GM12878 (cell line): ENCODE results near the gene ARHGEF17. TPM values are rescaled to one million over a fixed set of nuclear protein-coding genes. Genes with fewer than 3 reads are reported as not detected.

Experiments used
- ATAC-seq: fragments of 200-7000 bp; cut with Tn5 transposase; 3 replicates; pipeline ENCODE4 v1.9.1; 2020; ENCODE audit warnings: mild to moderate bottlenecking, moderate library complexity
- BruUV-seq: library from RNA; stranded (reverse); fragments of 400-500 nt; replicated peaks from 2 replicates; lab custom pipeline; 2021; lab: Mats Ljungman, UMichigan
- CTCF ChIA-PET: fragments of 300-600 bp; sonication (Branson Sonifier 250); formaldehyde crosslinking; extraction: SDS; loops from one replicate; lab custom pipeline; 2021; ENCODE audit warnings: inconsistent platforms; lab: Yijun Ruan, JAX
- POLR2A ChIA-PET: fragments of 350-600 bp; formaldehyde crosslinking; extraction: SDS; loops from one replicate; lab custom pipeline; 2021; ENCODE audit warnings: inconsistent platforms; lab: Charles Lee
- RAD21 ChIA-PET: fragments of 300-600 bp; sonication (Branson Sonifier 250); formaldehyde crosslinking; loops from one replicate; lab custom pipeline; 2023; ENCODE audit warnings: antibody characterized with exemption; ENCODE audit not compliant: unreplicated experiment; lab: Charles Lee
- SMC1A ChIA-PET: fragments of 300-600 bp; sonication (Branson Sonifier 250); formaldehyde crosslinking; loops from one replicate; lab custom pipeline; 2023; ENCODE audit not compliant: unreplicated experiment, uncharacterized antibody; lab: Charles Lee
- DNase-seq: peaks from one replicate; pipeline ENCODE4 v3.0.0-alpha.2; 2011; ENCODE audit warnings: low read depth, low spot score
- FAIRE-seq: peaks from 3 replicates; lab custom pipeline; 2011; peaks lifted over from hg19 to GRCh38; lab: Jason Lieb, UNC
- H2AFZ ChIP-seq: 2 replicates; pipeline ENCODE4 v1.6.0; 2011; ENCODE audit warnings: low read depth, low read length, control low read depth; ENCODE audit not compliant: control insufficient read depth
- H3K27ac ChIP-seq: 2 replicates; pipeline ENCODE4 v1.5.1; 2011; ENCODE audit warnings: control low read depth; ENCODE audit not compliant: control insufficient read depth, insufficient read depth
- H3K27me3 ChIP-seq, 2 experiments: replicated peaks in 1 of 2; 2 replicates each; pipeline versions ENCODE4 v1.6.0 to v1.6.1; 2011; ENCODE audit warnings: low read length in 1 of 2; ENCODE audit not compliant: control insufficient read depth in 2 of 2, insufficient read depth in 2 of 2
- H3K36me3 ChIP-seq, 2 experiments: 2 replicates each; pipeline ENCODE4 v1.5.1; 2011; ENCODE audit warnings: low read length in 1 of 2; ENCODE audit not compliant: control insufficient read depth in 2 of 2, insufficient read depth in 2 of 2
- H3K4me1 ChIP-seq: 2 replicates; pipeline ENCODE4 v1.6.1; 2011; ENCODE audit warnings: mild to moderate bottlenecking, low read length, moderate library complexity, mixed read lengths; ENCODE audit not compliant: control insufficient read depth, insufficient read depth
- H3K4me2 ChIP-seq: 2 replicates; pipeline ENCODE4 v1.6.0; 2011; ENCODE audit warnings: control low read depth; ENCODE audit not compliant: control insufficient read depth, insufficient read depth
- H3K4me3 ChIP-seq: fragments of 200-600 bp; sonication (generic); 2 replicates; pipeline ENCODE4 v1.5.1; 2016
- H3K79me2 ChIP-seq: 2 replicates; pipeline ENCODE4 v1.6.0; 2011; ENCODE audit warnings: low read length; ENCODE audit not compliant: control insufficient read depth, insufficient read depth
- H3K9ac ChIP-seq: 2 replicates; pipeline ENCODE4 v1.8.0; 2011; ENCODE audit warnings: low read length, control low read depth, mixed read lengths; ENCODE audit not compliant: control insufficient read depth, insufficient read depth
- H3K9me3 ChIP-seq: replicated peaks from 3 replicates; pipeline ENCODE4 v1.5.1; 2011; ENCODE audit warnings: mild to moderate bottlenecking, low read length; ENCODE audit not compliant: control insufficient read depth, insufficient read depth
- H4K20me1 ChIP-seq: 2 replicates; pipeline ENCODE4 v1.6.0; 2011; ENCODE audit not compliant: control insufficient read depth, insufficient read depth
- CREB1 ChIP-seq: IDR thresholded peaks from 2 replicates; pipeline ENCODE4 v1.6.1; 2012; ENCODE audit warnings: low read depth, mild to moderate bottlenecking, inconsistent platforms
- EED ChIP-seq: sonication (generic); IDR thresholded peaks from 2 replicates; pipeline ENCODE4 v1.6.1; 2016; ENCODE audit warnings: antibody characterized with exemption, low read depth
- ETV6 ChIP-seq, 2 experiments: fragments of 450-650 bp in 1 of 2; IDR thresholded peaks in 1 of 2; conservative IDR thresholded peaks in 1 of 2; 2 replicates each; pipeline ENCODE4 v1.6.1; 2014; ENCODE audit warnings: antibody characterized with exemption in 1 of 2, borderline replicate concordance in 1 of 2, low read depth in 1 of 2, mild to moderate bottlenecking in 1 of 2, moderate library complexity in 1 of 2
- GATAD2B ChIP-seq: fragments of 450-650 bp; conservative IDR thresholded peaks from 2 replicates; pipeline ENCODE4 v1.6.1; 2017; ENCODE audit warnings: low read depth, mild to moderate bottlenecking, moderate library complexity
- KLF5 ChIP-seq: fragments of 450-650 bp; IDR thresholded peaks from 2 replicates; pipeline ENCODE4 v1.6.1; 2014; ENCODE audit warnings: mild to moderate bottlenecking; ENCODE audit not compliant: partially characterized antibody
- MEF2B ChIP-seq: fragments of 450-650 bp; IDR thresholded peaks from 2 replicates; pipeline ENCODE4 v1.6.1; 2018; ENCODE audit warnings: mild to moderate bottlenecking, moderate library complexity; ENCODE audit not compliant: partially characterized antibody, poor library complexity, severe bottlenecking
- RAD21 ChIP-seq: IDR thresholded peaks from 2 replicates; pipeline ENCODE4 v1.6.1; 2011; ENCODE audit warnings: mild to moderate bottlenecking, low read depth, low read length, moderate library complexity; ENCODE audit not compliant: insufficient read depth
- SMAD1 ChIP-seq: fragments of 450-650 bp; IDR thresholded peaks from 2 replicates; pipeline ENCODE4 v1.6.1; 2018; ENCODE audit warnings: mild to moderate bottlenecking, low read depth; ENCODE audit not compliant: partially characterized antibody
- SMARCA5 ChIP-seq: fragments of 450-650 bp; IDR thresholded peaks from 2 replicates; pipeline ENCODE4 v1.6.1; 2017; ENCODE audit warnings: mild to moderate bottlenecking
- SMC3 ChIP-seq: IDR thresholded peaks from 2 replicates; pipeline ENCODE4 v1.6.1; 2011; ENCODE audit warnings: low read length, improper control_type of control experiment, borderline replicate concordance
- TARDBP ChIP-seq: IDR thresholded peaks from 2 replicates; pipeline ENCODE4 v1.6.1; 2016; ENCODE audit warnings: borderline replicate concordance
- WRNIP1 ChIP-seq: IDR thresholded peaks from 2 replicates; pipeline ENCODE4 v1.6.1; 2011; ENCODE audit warnings: low read depth, low read length, improper control_type of control experiment, borderline replicate concordance
- YY1 ChIP-seq: IDR thresholded peaks from 2 replicates; pipeline ENCODE4 v1.6.1; 2011; ENCODE audit warnings: low read depth, mild to moderate bottlenecking, low read length
- ZNF24 ChIP-seq: fragments of 450-650 bp; IDR thresholded peaks from 2 replicates; pipeline ENCODE4 v1.6.1; 2017; ENCODE audit warnings: antibody characterized with exemption, mild to moderate bottlenecking
- WGBS: methylation state at CpG from one replicate; pipeline ENCODE4 v1.1.6; 2016; ENCODE audit warnings: low lambda C conversion rate; ENCODE audit not compliant: insufficient replicate concordance, insufficient coverage; ENCODE audit errors: missing lambda C conversion rate; 5-methylcytosine and 5-hydroxymethylcytosine counted together
- in situ Hi-C: fragments of 300-500 bp; cut with MboI; formaldehyde crosslinking; loops from 9 replicates; pipeline ENCODE4 v1.14.3; 2018; ENCODE audit warnings: mixed read lengths
- intact Hi-C: fragments of 100-400 bp; cut with micrococcal nuclease; formaldehyde crosslinking; loops from one replicate; pipeline ENCODE4 v1.14.2; 2022; ENCODE audit not compliant: unreplicated experiment
- polyA plus RNA-seq, 11 experiments: library from polyadenylated mRNA; depleted of rRNA in 4 of 11; unstranded in 6 of 11; stranded (reverse) in 5 of 11; fragments of >200 nt; fragmentation: Nextera tagmentation in 4 of 11; fragmentation: Illumina TruSeq in 1 of 11; extraction: Ambion mirVana in 4 of 11; extraction: Trizol in 1 of 11; gene quantifications; 1 replicate in 1 of 11; 2 replicates in 10 of 11; pipeline versions ENCODE4 v1.2.1 to v1.2.3, GENCODE V29; 2011 to 2016; ENCODE audit warnings: inconsistent platforms in 2 of 11, missing spikeins in 2 of 11, low read depth in 1 of 11
- total RNA-seq, 4 experiments: library from RNA; depleted of rRNA in 3 of 4; stranded (reverse); fragments of >200 nt in 3 of 4; fragmentation: Illumina TruSeq in 1 of 4; extraction: Trizol in 1 of 4; gene quantifications; 2 replicates each; pipeline versions ENCODE4 v1.2.1 to v1.2.3, GENCODE V29; 2013 to 2021
- TF ChIP-seq, protein P1 (sequence below): IDR thresholded peaks from 2 replicates; pipeline ENCODE4 v1.6.1; 2011; ENCODE audit warnings: mild to moderate bottlenecking, low read depth, low read length, moderate library complexity; ENCODE audit not compliant: insufficient replicate concordance
- TF ChIP-seq, protein P2 (sequence below): fragments of 450-650 bp; IDR thresholded peaks from 2 replicates; pipeline ENCODE4 v1.6.1; 2017; ENCODE audit warnings: low read depth, mild to moderate bottlenecking, moderate library complexity
- TF ChIP-seq, protein P3 (sequence below), 3 experiments: IDR thresholded peaks in 2 of 3; conservative IDR thresholded peaks in 1 of 3; 2 replicates each; pipeline ENCODE4 v1.5.1; 2011; ENCODE audit warnings: low read depth in 3 of 3, low read length in 3 of 3, mild to moderate bottlenecking in 3 of 3, control low read depth in 2 of 3, moderate library complexity in 2 of 3, inconsistent platforms in 1 of 3, mixed read lengths in 1 of 3; ENCODE audit not compliant: control insufficient read depth in 2 of 3, insufficient read depth in 1 of 3; ENCODE audit errors: extremely low read depth in 1 of 3

ARHGEF17 gene
- total and polyA plus RNA-seq, 10 of the 15 experiments (the other 5 are each of a cell fraction or from before 2014, with no cell fraction given), result 0.15 to 11.0 (median 1.7) TPM

DNA sequence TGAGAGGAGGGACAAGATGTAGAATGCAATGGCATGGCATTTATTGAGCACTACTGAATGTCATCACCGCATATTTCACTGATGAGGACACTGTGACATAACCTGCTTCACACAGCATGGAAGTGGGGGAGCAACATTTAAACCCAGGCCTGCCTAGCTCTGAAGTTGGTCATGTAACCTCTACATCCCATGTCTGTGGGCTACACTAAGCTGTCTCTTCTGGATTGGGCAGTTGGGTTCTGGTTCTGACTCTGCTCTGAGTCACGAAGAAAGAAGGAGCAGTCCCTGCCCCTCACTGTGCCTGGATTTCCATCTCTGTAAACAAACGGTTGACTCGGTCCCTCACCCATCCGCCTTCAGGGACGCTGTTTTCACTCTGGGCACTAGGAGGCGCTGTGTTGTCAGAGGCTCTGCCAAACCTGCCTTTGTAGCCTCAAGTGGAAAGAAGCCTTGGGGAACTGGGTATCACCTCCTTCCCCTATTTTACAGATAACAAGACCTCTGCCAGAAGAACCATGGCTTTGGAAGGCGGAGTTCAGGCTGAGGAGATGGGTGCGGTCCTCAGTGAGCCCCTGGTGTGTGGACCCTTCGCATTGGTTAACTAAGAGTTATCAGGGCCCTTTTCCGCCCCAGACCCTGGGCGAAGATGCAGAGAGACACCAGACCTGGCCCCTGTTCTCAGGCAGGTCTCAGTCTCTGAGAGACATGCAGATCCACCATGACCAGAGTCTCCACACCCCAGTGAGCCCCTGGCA, 12.7 kb upstream of the ARHGEF17 start:
- FAIRE-seq (peak; percentile 78), ATAC-seq (peak; percentile 92), DNase-seq (peak; percentile 31)
- H4K20me1 ChIP-seq, result no peaks in the 10 kb centered on the region
- ChIA-PET POLR2A (no interaction called here), CTCF (interaction anchor here (0.6 to 17.3 kb wide), 25 partner anchors 9 to 710 kb away, joined by 3 to 326 read pairs (median 4); partner anchors contain the start of gene ARHGEF17), RAD21 (interaction anchor here (1.0 to 2.5 kb wide), 5 partner anchors 11 to 365 kb away, joined by 3 to 30 read pairs (median 5); no protein-coding TSS in a partner anchor), SMC1A (interaction anchor here (0.8 to 2.2 kb wide), 9 partner anchors 11 to 109 kb away, joined by 3 to 24 read pairs (median 5); partner anchors contain the start of gene ARHGEF17)
- no peak overlapping the region for H3K27ac ChIP-seq
- H3K79me2 ChIP-seq, result no peaks in the 10 kb centered on the region
- H3K9ac ChIP-seq, result no peak overlapping the region
- WGBS, result 29% methylated on average over 12 of the region's 12 CpGs
- H3K27me3 ChIP-seq, result no peaks in the 10 kb centered on the region; a peak in 2 of 4 replicates
- H3K9me3 ChIP-seq, result no peaks in the 10 kb centered on the region
- H2AFZ ChIP-seq, result peak overlapping the region; percentile 45
- no peak overlapping the region for H3K4me3 ChIP-seq
- in situ Hi-C loops (no loop called here), intact Hi-C loops (loop anchor here (1.0 kb wide), 1 partner anchor 40 kb away; no protein-coding TSS in a partner anchor)
- no peaks in the 10 kb centered on the region for H3K4me1 ChIP-seq
- BruUV-seq, result no TSS peak
- H3K4me2 ChIP-seq, result no peak overlapping the region
- no peaks in the 10 kb centered on the region for H3K36me3 ChIP-seq
- TF ChIP-seq, protein P1, sequence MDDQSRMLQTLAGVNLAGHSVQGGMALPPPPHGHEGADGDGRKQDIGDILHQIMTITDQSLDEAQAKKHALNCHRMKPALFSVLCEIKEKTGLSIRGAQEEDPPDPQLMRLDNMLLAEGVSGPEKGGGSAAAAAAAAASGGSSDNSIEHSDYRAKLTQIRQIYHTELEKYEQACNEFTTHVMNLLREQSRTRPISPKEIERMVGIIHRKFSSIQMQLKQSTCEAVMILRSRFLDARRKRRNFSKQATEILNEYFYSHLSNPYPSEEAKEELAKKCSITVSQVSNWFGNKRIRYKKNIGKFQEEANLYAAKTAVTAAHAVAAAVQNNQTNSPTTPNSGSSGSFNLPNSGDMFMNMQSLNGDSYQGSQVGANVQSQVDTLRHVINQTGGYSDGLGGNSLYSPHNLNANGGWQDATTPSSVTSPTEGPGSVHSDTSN, result no peak
- TF ChIP-seq, protein P2, sequence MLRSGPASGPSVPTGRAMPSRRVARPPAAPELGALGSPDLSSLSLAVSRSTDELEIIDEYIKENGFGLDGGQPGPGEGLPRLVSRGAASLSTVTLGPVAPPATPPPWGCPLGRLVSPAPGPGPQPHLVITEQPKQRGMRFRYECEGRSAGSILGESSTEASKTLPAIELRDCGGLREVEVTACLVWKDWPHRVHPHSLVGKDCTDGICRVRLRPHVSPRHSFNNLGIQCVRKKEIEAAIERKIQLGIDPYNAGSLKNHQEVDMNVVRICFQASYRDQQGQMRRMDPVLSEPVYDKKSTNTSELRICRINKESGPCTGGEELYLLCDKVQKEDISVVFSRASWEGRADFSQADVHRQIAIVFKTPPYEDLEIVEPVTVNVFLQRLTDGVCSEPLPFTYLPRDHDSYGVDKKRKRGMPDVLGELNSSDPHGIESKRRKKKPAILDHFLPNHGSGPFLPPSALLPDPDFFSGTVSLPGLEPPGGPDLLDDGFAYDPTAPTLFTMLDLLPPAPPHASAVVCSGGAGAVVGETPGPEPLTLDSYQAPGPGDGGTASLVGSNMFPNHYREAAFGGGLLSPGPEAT, result no peak
- no peak for TF ChIP-seq KLF5
- TF ChIP-seq TARDBP, result no peak
- TF ChIP-seq RAD21, result peak; percentile 79
- no peak for TF ChIP-seq ZNF24
- no peak for TF ChIP-seq EED
- TF ChIP-seq MEF2B, result no peak
- TF ChIP-seq, protein P3, sequence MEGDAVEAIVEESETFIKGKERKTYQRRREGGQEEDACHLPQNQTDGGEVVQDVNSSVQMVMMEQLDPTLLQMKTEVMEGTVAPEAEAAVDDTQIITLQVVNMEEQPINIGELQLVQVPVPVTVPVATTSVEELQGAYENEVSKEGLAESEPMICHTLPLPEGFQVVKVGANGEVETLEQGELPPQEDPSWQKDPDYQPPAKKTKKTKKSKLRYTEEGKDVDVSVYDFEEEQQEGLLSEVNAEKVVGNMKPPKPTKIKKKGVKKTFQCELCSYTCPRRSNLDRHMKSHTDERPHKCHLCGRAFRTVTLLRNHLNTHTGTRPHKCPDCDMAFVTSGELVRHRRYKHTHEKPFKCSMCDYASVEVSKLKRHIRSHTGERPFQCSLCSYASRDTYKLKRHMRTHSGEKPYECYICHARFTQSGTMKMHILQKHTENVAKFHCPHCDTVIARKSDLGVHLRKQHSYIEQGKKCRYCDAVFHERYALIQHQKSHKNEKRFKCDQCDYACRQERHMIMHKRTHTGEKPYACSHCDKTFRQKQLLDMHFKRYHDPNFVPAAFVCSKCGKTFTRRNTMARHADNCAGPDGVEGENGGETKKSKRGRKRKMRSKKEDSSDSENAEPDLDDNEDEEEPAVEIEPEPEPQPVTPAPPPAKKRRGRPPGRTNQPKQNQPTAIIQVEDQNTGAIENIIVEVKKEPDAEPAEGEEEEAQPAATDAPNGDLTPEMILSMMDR (IDR thresholded peaks at IDR 0.05 in 2 of 3, conservative IDR thresholded peaks at IDR 0.05 in 1 of 3; ENCODE audit: control insufficient read depth in 2 of 3, extremely low read depth in 1 of 3, insufficient read depth in 1 of 3, low read depth in 3 of 3, low read length in 3 of 3), result peak; percentile 92 to 99 (median 98)
- TF ChIP-seq SMAD1, result no peak
- TF ChIP-seq SMARCA5, result peak; percentile 53; the same call in 1 of the 2 replicates
- TF ChIP-seq CREB1, result no peak
- TF ChIP-seq YY1, result peak; percentile 57; the same call in 1 of the 2 replicates
- TF ChIP-seq SMC3, result peak; percentile 83
- no peak for TF ChIP-seq GATAD2B
- TF ChIP-seq WRNIP1, result peak; percentile 58; the same call in 1 of the 2 replicates
- no peak for TF ChIP-seq ETV6 (conservative IDR thresholded peaks at IDR 0.05 in 1 of 2, IDR thresholded peaks at IDR 0.05 in 1 of 2; ENCODE audit: borderline replicate concordance in 1 of 2, low read depth in 1 of 2)
